A549 (cell line): Measurements from ENCODE around the gene CREB1. TPM values are rescaled to one million over a fixed set of nuclear protein-coding genes. Genes with fewer than 3 reads are reported as not detected.

Experiments
- ATAC-seq, 2 experiments: fragments of 200-7000 bp in 1 of 2; fragments of >200 bp in 1 of 2; cut with Nextera tagmentation in 1 of 2; cut with Tn5 transposase in 1 of 2; 3 replicates each; pipeline versions ENCODE4 v1.8.0 to v1.9.1; 2018 to 2020; ENCODE audit warnings: mild to moderate bottlenecking in 1 of 2, moderate library complexity in 1 of 2
- CTCF ChIA-PET: fragments of 300-600 bp; sonication (Branson Sonifier 250); formaldehyde crosslinking; extraction: SDS; loops from one replicate; lab custom pipeline; 2021; ENCODE audit warnings: antibody characterized with exemption, inconsistent platforms; lab: Yijun Ruan, JAX
- POLR2A ChIA-PET: fragments of 350-600 bp; formaldehyde crosslinking; extraction: SDS; loops from one replicate; lab custom pipeline; 2021; ENCODE audit warnings: antibody characterized with exemption, inconsistent platforms; lab: Yijun Ruan, JAX
- DNase-seq, 2 experiments: peaks; one replicate each; pipeline versions ENCODE4 v3.0.0 to v3.0.0-alpha.2; 2011 to 2016; ENCODE audit warnings: low read depth in 1 of 2, low spot score in 1 of 2
- FAIRE-seq: peaks from 2 replicates; lab custom pipeline; 2011; peaks lifted over from hg19 to GRCh38; lab: Jason Lieb, UNC
- H3K27ac ChIP-seq, 2 experiments: fragments of >200 bp; sonication (Bioruptor Twin); formaldehyde crosslinking; 3 replicates each; pipeline ENCODE4 v1.5.1; 2016 to 2017
- H3K4me1 ChIP-seq: fragments of >200 bp; sonication (Bioruptor Twin); formaldehyde crosslinking; 3 replicates; pipeline ENCODE4 v1.6.1; 2016
- H3K4me2 ChIP-seq: fragments of >200 bp; sonication (Bioruptor Twin); formaldehyde crosslinking; 3 replicates; pipeline ENCODE4 v1.6.1; 2016
- H3K4me3 ChIP-seq: fragments of >200 bp; sonication (Bioruptor Twin); formaldehyde crosslinking; 3 replicates; pipeline ENCODE4 v1.5.1; 2016
- H3K9me3 ChIP-seq: fragments of >200 bp; sonication (Bioruptor Twin); formaldehyde crosslinking; 3 replicates; pipeline ENCODE4 v1.6.1; 2016
- ATOH8 ChIP-seq: fragments of 250-450 bp; sonication (Bioruptor Pico); IDR thresholded peaks from 2 replicates; pipeline ENCODE4 v1.5.0; 2020; ENCODE audit warnings: low read depth, mild to moderate bottlenecking, moderate library complexity
- CEBPB ChIP-seq, 2 experiments: fragments of >200 bp in 1 of 2; sonication (Bioruptor Twin) in 1 of 2; formaldehyde crosslinking in 1 of 2; IDR thresholded peaks; 2 replicates each; pipeline ENCODE4 v1.6.1; 2012 to 2016
- CHD2 ChIP-seq: fragments of 150-350 bp; IDR thresholded peaks from 2 replicates; pipeline ENCODE4 v1.6.1; 2014; ENCODE audit warnings: low read length; ENCODE audit not compliant: partially characterized antibody
- EP300 ChIP-seq, 2 experiments: fragments of >200 bp; sonication (Bioruptor Twin); formaldehyde crosslinking; IDR thresholded peaks; 2 replicates in 1 of 2; 3 replicates in 1 of 2; pipeline ENCODE4 v1.6.1; 2016 to 2017
- ESRRA ChIP-seq: fragments of 150-350 bp; IDR thresholded peaks from 2 replicates; pipeline ENCODE4 v1.6.1; 2014; ENCODE audit warnings: mild to moderate bottlenecking, low read length, borderline replicate concordance
- FOSB ChIP-seq: fragments of 250-450 bp; sonication (Bioruptor Pico); IDR thresholded peaks from 2 replicates; pipeline ENCODE4 v1.5.0; 2020; ENCODE audit warnings: mild to moderate bottlenecking, moderate library complexity
- GATA3 ChIP-seq: IDR thresholded peaks from 2 replicates; pipeline ENCODE4 v1.6.1; 2012; ENCODE audit warnings: borderline replicate concordance
- HEYL ChIP-seq: fragments of 250-450 bp; sonication (Bioruptor Pico); IDR thresholded peaks from 2 replicates; pipeline ENCODE4 v1.8.0; 2021; ENCODE audit warnings: mild to moderate bottlenecking, moderate library complexity
- HOXB5 ChIP-seq: fragments of 250-450 bp; sonication (Bioruptor Pico); IDR thresholded peaks from 2 replicates; pipeline ENCODE4 v1.5.0; 2020; ENCODE audit warnings: mild to moderate bottlenecking, moderate library complexity
- MAZ ChIP-seq: fragments of 150-350 bp; IDR thresholded peaks from 2 replicates; pipeline ENCODE4 v1.6.1; 2014; ENCODE audit warnings: antibody characterized with exemption, low read depth, low read length, borderline replicate concordance
- PBX3 ChIP-seq: IDR thresholded peaks from 2 replicates; pipeline ENCODE4 v1.6.1; 2012
- POLR2AphosphoS2 ChIP-seq: conservative IDR thresholded peaks from 2 replicates; pipeline ENCODE4 v1.6.1; 2012; ENCODE audit warnings: low read length, improper control_type of control experiment, inconsistent platforms
- RARB ChIP-seq: fragments of 250-450 bp; sonication (Bioruptor Pico); IDR thresholded peaks from 2 replicates; pipeline ENCODE4 v1.8.0; 2021; ENCODE audit warnings: mild to moderate bottlenecking, moderate library complexity
- RCOR1 ChIP-seq: fragments of 150-350 bp; IDR thresholded peaks from 2 replicates; pipeline ENCODE4 v1.6.1; 2014; ENCODE audit warnings: antibody characterized with exemption, low read length, low read depth
- RFX5 ChIP-seq: fragments of 450-650 bp; IDR thresholded peaks from 2 replicates; pipeline ENCODE4 v1.7.1; 2014; ENCODE audit warnings: antibody characterized with exemption, mild to moderate bottlenecking, moderate library complexity
- USF2 ChIP-seq: fragments of 450-650 bp; IDR thresholded peaks from 2 replicates; pipeline ENCODE4 v1.6.1; 2014; ENCODE audit warnings: antibody characterized with exemption
- ZC3H11A ChIP-seq: fragments of 450-650 bp; IDR thresholded peaks from 2 replicates; pipeline ENCODE4 v1.6.1; 2014; ENCODE audit warnings: antibody characterized with exemption, mild to moderate bottlenecking
- ZFP36 ChIP-seq: fragments of 450-650 bp; IDR thresholded peaks from 2 replicates; pipeline ENCODE4 v1.6.1; 2014; ENCODE audit warnings: borderline replicate concordance; ENCODE audit not compliant: partially characterized antibody
- ZNF302 ChIP-seq: fragments of 250-450 bp; sonication (Bioruptor Pico); IDR thresholded peaks from 2 replicates; pipeline ENCODE4 v1.9.0; 2021; ENCODE audit warnings: inconsistent platforms, mild to moderate bottlenecking, moderate library complexity
- WGBS: methylation state at CpG from one replicate; pipeline ENCODE4 v1.1.6; 2017; ENCODE audit errors: missing lambda C conversion rate; 5-methylcytosine and 5-hydroxymethylcytosine counted together
- polyA plus RNA-seq, 4 experiments: library from polyadenylated mRNA; depleted of rRNA in 3 of 4; stranded (reverse); fragments of >200 nt; fragmentation: RNase III in 1 of 4; extraction: RNeasy Plus Mini Kit Qiagen cat#74134 plus additional on column Dnase treatment in 1 of 4; gene quantifications; 2 replicates in 3 of 4; 3 replicates in 1 of 4; pipeline ENCODE4 v1.2.3, GENCODE V29; 2011 to 2017

The CREB1 gene
- polyA plus RNA-seq, 2 of the 4 experiments (the other 2 are of a cell fraction) = 14.3 to 42.5 TPM

- 59% methylated on average over 1 of the region's 1 CpG for WGBS
- POLR2A ChIA-PET = interaction anchor here (0.9 to 1.1 kb wide), 2 partner anchors 27 to 153 kb away, joined by 3 read pairs; partner anchors contain the start of gene CCNYL1
- FAIRE-seq (no peak), DNase-seq (no peak), ATAC-seq (no peak)
- Histone ChIP-seq H3K9me3 (no peaks in the 10 kb centered on the region), H3K4me3 (no peak overlapping the region), H3K4me1 (peaks cover 50% of the 10 kb centered on the region), H3K4me2 (peak overlapping the region; percentile 66), H3K27ac (peak overlapping the region; percentile 52 to 67; a peak in 4 of 6 replicates)
- CTCF ChIA-PET = no interaction called here
- TF ChIP-seq ATOH8 (CRISPR knock-in tag) = no peak
- TF ChIP-seq FOSB (CRISPR knock-in tag) = no peak
- no peak for TF ChIP-seq PBX3
- no peak for TF ChIP-seq ZNF302 (CRISPR knock-in tag)
- TF ChIP-seq CHD2 = no peak
- no peak for TF ChIP-seq USF2
- no peak for TF ChIP-seq ESRRA
- no peak for TF ChIP-seq POLR2AphosphoS2
These were observed 28.3 kb downstream of the CREB1 start for GRCh38 chr2:207558079-207558491.

- no peak for DNase-seq
These were observed 31.8 kb downstream of the CREB1 start for GRCh38 chr2:207561386-207562080.

GRCh38 chr2:207565736-207566500, 36.2 kb downstream of the CREB1 start:
- H3K27ac ChIP-seq = no peak overlapping the region
- H3K4me1 ChIP-seq = peaks cover 6% of the 10 kb centered on the region; the same call in 1 of the 3 replicates
- no peak for DNase-seq
- no peaks in the 10 kb centered on the region for H3K9me3 ChIP-seq
- ATAC-seq = no peak
- no peak overlapping the region for H3K4me3 ChIP-seq
- 89% methylated on average over 7 of the region's 7 CpGs for WGBS
- no peak for FAIRE-seq
- no peak overlapping the region for H3K4me2 ChIP-seq
- POLR2A ChIA-PET = no interaction called here
- no peak for TF ChIP-seq ZFP36
- no peak for TF ChIP-seq RARB (CRISPR knock-in tag)
- no peak for TF ChIP-seq GATA3
- no peak for TF ChIP-seq HOXB5 (CRISPR knock-in tag)
- no peak for TF ChIP-seq ESRRA
- TF ChIP-seq POLR2AphosphoS2 = no peak
- CTCF ChIA-PET = interaction anchor here (1.1 kb wide), 1 partner anchor 168 kb away, joined by 3 read pairs; no protein-coding TSS in a partner anchor

More at GRCh38 chr2:207561386-207562080, 31.8 kb downstream of the CREB1 start:
- no peak overlapping the region for H3K4me2 ChIP-seq
- no peak for TF ChIP-seq EP300 (IDR thresholded peaks at IDR 0.05)
- TF ChIP-seq ZC3H11A = no peak
- no peak for TF ChIP-seq HEYL (CRISPR knock-in tag)
- TF ChIP-seq RFX5 = no peak
- TF ChIP-seq POLR2AphosphoS2 = no peak
- TF ChIP-seq MAZ = no peak
- no peak for TF ChIP-seq RCOR1
- no peak for TF ChIP-seq CEBPB (IDR thresholded peaks at IDR 0.05)
- FAIRE-seq (no peak), ATAC-seq (no peak)
- no peak overlapping the region for H3K4me3 ChIP-seq
- peaks cover 29% of the 10 kb centered on the region for H3K4me1 ChIP-seq
- WGBS = 87% methylated on average over 6 of the region's 6 CpGs
- H3K9me3 ChIP-seq = no peaks in the 10 kb centered on the region
- ChIA-PET CTCF (no interaction called here), POLR2A (no interaction called here)
- no peak overlapping the region for H3K27ac ChIP-seq
